ENCODE data around the gene MMP2. TPM values are rescaled to one million over a fixed set of nuclear protein-coding genes. Genes with fewer than 3 reads are reported as not detected.

The MMP2 gene
- total RNA-seq, 1 experiment from 2014 or later = 0.91 TPM

DNA sequence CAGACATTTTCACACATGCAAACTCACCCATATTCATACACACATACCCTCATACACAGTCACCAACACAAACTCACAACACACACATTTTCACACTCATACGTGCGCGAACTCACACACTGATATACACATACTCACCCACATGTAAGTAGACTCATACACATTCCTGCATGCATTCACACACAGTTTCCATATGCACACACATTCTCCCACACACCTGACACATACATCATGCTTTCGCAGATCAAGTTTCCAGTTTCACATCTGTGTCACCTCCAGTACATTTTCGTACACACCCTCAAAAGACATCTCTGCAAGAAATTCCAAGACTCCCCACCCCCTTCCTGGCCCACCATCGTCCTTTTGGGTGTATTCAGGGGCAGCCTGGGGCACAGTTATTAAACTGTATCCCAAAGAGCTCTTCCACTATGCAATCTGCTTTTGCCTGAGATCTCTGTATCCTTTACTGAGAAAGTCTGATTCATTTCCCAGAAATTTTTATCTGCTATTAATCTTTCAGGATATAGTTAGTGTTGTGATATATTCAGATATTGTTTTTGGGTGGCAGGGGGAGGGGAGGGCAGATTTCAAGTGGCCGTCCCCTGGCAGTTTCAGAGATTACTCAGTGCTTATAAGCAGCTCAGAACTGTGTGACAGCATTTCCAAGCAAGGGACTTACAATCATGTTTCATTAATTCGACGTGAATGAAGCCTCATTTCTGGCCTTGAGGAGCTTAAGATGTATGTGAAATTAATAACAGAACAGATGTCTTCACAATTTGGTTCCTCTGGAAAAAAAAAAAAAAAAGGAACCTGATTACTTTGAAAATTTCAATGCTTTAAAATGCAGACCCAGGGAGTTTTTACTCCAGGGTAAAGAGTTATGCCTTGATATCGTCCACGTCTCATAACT lies 35.3 kb upstream of the MMP2 start:
- H3K9me3 Mint-ChIP-seq (ENCODE audit: unreplicated experiment) = no peaks in the 10 kb centered on the region

GRCh38 chr16:55444754-55445485 lies 34.1 kb upstream of the MMP2 start:
- H3K4me3 Mint-ChIP-seq (ENCODE audit: unreplicated experiment) = no peak overlapping the region
- H3K27me3 Mint-ChIP-seq (ENCODE audit: insufficient read depth, unreplicated experiment) = no peaks in the 10 kb centered on the region
- intact Hi-C loops (cut with micrococcal nuclease; ENCODE audit: unreplicated experiment) = no loop called here
- CTCF ChIA-PET = no interaction called here
- H3K36me3 ChIP-seq (ENCODE audit: control insufficient read depth, insufficient read depth, low read length) = no peaks in the 10 kb centered on the region
- no peaks in the 10 kb centered on the region for H3K9me3 ChIP-seq
- H3K4me3 ChIP-seq (ENCODE audit: low read depth, low read length) = no peak overlapping the region
- H3K4me1 Mint-ChIP-seq (ENCODE audit: low read depth, unreplicated experiment) = no peaks in the 10 kb centered on the region
- no peaks in the 10 kb centered on the region for H3K9me3 Mint-ChIP-seq (ENCODE audit: unreplicated experiment)
- no peak for DNase-seq
- no peak overlapping the region for H3K27ac Mint-ChIP-seq (ENCODE audit: unreplicated experiment)
- POLR2A ChIA-PET = no interaction called here
- TF ChIP-seq, protein P1, sequence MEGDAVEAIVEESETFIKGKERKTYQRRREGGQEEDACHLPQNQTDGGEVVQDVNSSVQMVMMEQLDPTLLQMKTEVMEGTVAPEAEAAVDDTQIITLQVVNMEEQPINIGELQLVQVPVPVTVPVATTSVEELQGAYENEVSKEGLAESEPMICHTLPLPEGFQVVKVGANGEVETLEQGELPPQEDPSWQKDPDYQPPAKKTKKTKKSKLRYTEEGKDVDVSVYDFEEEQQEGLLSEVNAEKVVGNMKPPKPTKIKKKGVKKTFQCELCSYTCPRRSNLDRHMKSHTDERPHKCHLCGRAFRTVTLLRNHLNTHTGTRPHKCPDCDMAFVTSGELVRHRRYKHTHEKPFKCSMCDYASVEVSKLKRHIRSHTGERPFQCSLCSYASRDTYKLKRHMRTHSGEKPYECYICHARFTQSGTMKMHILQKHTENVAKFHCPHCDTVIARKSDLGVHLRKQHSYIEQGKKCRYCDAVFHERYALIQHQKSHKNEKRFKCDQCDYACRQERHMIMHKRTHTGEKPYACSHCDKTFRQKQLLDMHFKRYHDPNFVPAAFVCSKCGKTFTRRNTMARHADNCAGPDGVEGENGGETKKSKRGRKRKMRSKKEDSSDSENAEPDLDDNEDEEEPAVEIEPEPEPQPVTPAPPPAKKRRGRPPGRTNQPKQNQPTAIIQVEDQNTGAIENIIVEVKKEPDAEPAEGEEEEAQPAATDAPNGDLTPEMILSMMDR (IDR thresholded peaks at IDR 0.05; ENCODE audit: insufficient read depth in 1 of 2, low read depth in 1 of 2, low read length in 1 of 2, severe bottlenecking in 1 of 2, unreplicated experiment in 1 of 2) = no peak
- no peaks in the 10 kb centered on the region for H3K4me1 ChIP-seq
- H3K27me3 ChIP-seq (replicated peaks; ENCODE audit: control insufficient read depth, insufficient read depth, low read length) = no peaks in the 10 kb centered on the region
- no peaks in the 10 kb centered on the region for H3K36me3 Mint-ChIP-seq (ENCODE audit: insufficient read depth, unreplicated experiment)
- BruUV-seq (replicated peaks) = no TSS peak

More for the DNA sequence above, 35.3 kb upstream of the MMP2 start:
- Histone ChIP-seq H3K4me1 (no peaks in the 10 kb centered on the region), H3K4me3 (ENCODE audit: low read depth, low read length) (no peak overlapping the region), H3K27me3 (replicated peaks; ENCODE audit: control insufficient read depth, insufficient read depth, low read length) (no peaks in the 10 kb centered on the region), H3K9me3 (no peaks in the 10 kb centered on the region), H3K36me3 (ENCODE audit: control insufficient read depth, insufficient read depth, low read length) (no peaks in the 10 kb centered on the region)
- TF ChIP-seq, protein P1 (IDR thresholded peaks at IDR 0.05; ENCODE audit: insufficient read depth in 1 of 2, low read depth in 1 of 2, low read length in 1 of 2, severe bottlenecking in 1 of 2, unreplicated experiment in 1 of 2) = no peak
- DNase-seq = no peak
- Mint-ChIP-seq H3K36me3 (ENCODE audit: insufficient read depth, unreplicated experiment) (no peaks in the 10 kb centered on the region), H3K4me3 (ENCODE audit: unreplicated experiment) (no peak overlapping the region), H3K27ac (ENCODE audit: unreplicated experiment) (no peak overlapping the region), H3K4me1 (ENCODE audit: low read depth, unreplicated experiment) (no peaks in the 10 kb centered on the region), H3K27me3 (ENCODE audit: insufficient read depth, unreplicated experiment) (no peaks in the 10 kb centered on the region)
- ChIA-PET POLR2A (no interaction called here), CTCF (no interaction called here)
- no TSS peak for BruUV-seq (replicated peaks)
- intact Hi-C loops (cut with micrococcal nuclease; ENCODE audit: unreplicated experiment) = no loop called here

DNA sequence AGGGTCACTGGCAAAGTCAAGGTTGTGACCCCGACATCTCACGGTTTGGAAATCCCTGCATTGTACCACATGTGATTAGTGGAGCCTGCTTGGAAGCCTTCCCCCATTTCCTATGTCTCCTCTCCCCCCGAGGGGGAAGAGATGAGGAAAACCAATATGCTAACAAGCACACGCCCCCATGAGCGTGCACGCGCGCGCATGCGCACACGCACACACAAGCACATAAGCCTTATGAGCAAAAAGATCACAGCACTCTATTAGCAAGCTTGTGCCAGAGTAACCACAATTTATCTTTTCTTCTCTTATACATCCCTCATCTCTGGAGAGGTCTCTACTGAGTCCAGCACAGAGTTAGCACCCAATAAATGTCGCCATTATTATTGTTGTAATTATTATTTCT lies 31.8 kb upstream of the MMP2 start:
- H3K27me3 Mint-ChIP-seq (ENCODE audit: insufficient read depth, unreplicated experiment) = no peaks in the 10 kb centered on the region
- no peak overlapping the region for H3K27ac Mint-ChIP-seq (ENCODE audit: unreplicated experiment)
- no peaks in the 10 kb centered on the region for H3K4me1 Mint-ChIP-seq (ENCODE audit: low read depth, unreplicated experiment)
- no TSS peak for BruUV-seq (replicated peaks)
- intact Hi-C loops (cut with micrococcal nuclease; ENCODE audit: unreplicated experiment) = no loop called here
- ChIA-PET CTCF (no interaction called here), POLR2A (no interaction called here)
- DNase-seq = no peak
- H3K9me3 ChIP-seq = no peaks in the 10 kb centered on the region
- no peaks in the 10 kb centered on the region for H3K36me3 ChIP-seq (ENCODE audit: control insufficient read depth, insufficient read depth, low read length)
- no peaks in the 10 kb centered on the region for H3K4me1 ChIP-seq
- no peak overlapping the region for H3K4me3 ChIP-seq (ENCODE audit: low read depth, low read length)
- H3K4me3 Mint-ChIP-seq (ENCODE audit: unreplicated experiment) = no peak overlapping the region
- H3K27me3 ChIP-seq (replicated peaks; ENCODE audit: control insufficient read depth, insufficient read depth, low read length) = no peaks in the 10 kb centered on the region
- H3K9me3 Mint-ChIP-seq (ENCODE audit: unreplicated experiment) = no peaks in the 10 kb centered on the region
- no peaks in the 10 kb centered on the region for H3K36me3 Mint-ChIP-seq (ENCODE audit: insufficient read depth, unreplicated experiment)
- TF ChIP-seq, protein P1 (IDR thresholded peaks at IDR 0.05; ENCODE audit: insufficient read depth in 1 of 2, low read depth in 1 of 2, low read length in 1 of 2, severe bottlenecking in 1 of 2, unreplicated experiment in 1 of 2) = no peak
